Ishikawa (cell line): ENCODE measurements around the gene FOXA2.

ENCODE experiments used
- CEBPB ChIP-seq: IDR thresholded peaks from 2 replicates; pipeline ENCODE4 v1.6.1; 2012
- CREB1 ChIP-seq: IDR thresholded peaks from 2 replicates; pipeline ENCODE4 v1.6.1; 2012; ENCODE audit warnings: low read depth
- EGR1 ChIP-seq: IDR thresholded peaks from 2 replicates; pipeline ENCODE4 v1.6.1; 2012
- EP300 ChIP-seq: IDR thresholded peaks from 2 replicates; pipeline ENCODE4 v1.6.1; 2012; ENCODE audit warnings: borderline replicate concordance
- FOXM1 ChIP-seq: IDR thresholded peaks from 2 replicates; pipeline ENCODE4 v1.6.1; 2012; ENCODE audit warnings: low read depth, borderline replicate concordance
- MAX ChIP-seq: IDR thresholded peaks from 2 replicates; pipeline ENCODE4 v1.6.1; 2012
- NFIC ChIP-seq: IDR thresholded peaks from 2 replicates; pipeline ENCODE4 v1.6.1; 2012
- RAD21 ChIP-seq: IDR thresholded peaks from 2 replicates; pipeline ENCODE4 v1.6.1; 2012; ENCODE audit warnings: low read depth
- REST ChIP-seq: IDR thresholded peaks from 2 replicates; pipeline ENCODE4 v1.6.1; 2012; ENCODE audit warnings: low read depth, mild to moderate bottlenecking
- TAF1 ChIP-seq: IDR thresholded peaks from 2 replicates; pipeline ENCODE4 v1.6.1; 2012; ENCODE audit warnings: low read depth, mild to moderate bottlenecking
- TCF12 ChIP-seq: IDR thresholded peaks from 2 replicates; pipeline ENCODE4 v1.6.1; 2012; ENCODE audit warnings: low read depth
- TEAD4 ChIP-seq: IDR thresholded peaks from 2 replicates; pipeline ENCODE4 v1.6.1; 2012
- USF1 ChIP-seq: IDR thresholded peaks from 2 replicates; pipeline ENCODE4 v1.6.1; 2012
- YY1 ChIP-seq: IDR thresholded peaks from 2 replicates; pipeline ENCODE4 v1.6.1; 2012; ENCODE audit warnings: low read depth
- ZBTB7A ChIP-seq: IDR thresholded peaks from 2 replicates; pipeline ENCODE4 v1.6.1; 2012; ENCODE audit warnings: low read depth

The FOXA2 gene

GRCh38 chr20:22576733-22577514, 7.4 kb downstream of the FOXA2 start:
- TF ChIP-seq YY1, result no peak

- no peak for TF ChIP-seq TCF12
Observed at GRCh38 chr20:22576273-22576672, 8.1 kb downstream of the FOXA2 start.

GRCh38 chr20:22575737-22576136, 8.6 kb downstream of the FOXA2 start:
- TF ChIP-seq EP300, result no peak

GRCh38 chr20:22575087-22575721, 9.2 kb downstream of the FOXA2 start:
- TF ChIP-seq MAX, result no peak
- no peak for TF ChIP-seq CEBPB
- no peak for TF ChIP-seq FOXM1
- no peak for TF ChIP-seq YY1
- TF ChIP-seq USF1, result no peak
- TF ChIP-seq EP300, result no peak
- TF ChIP-seq REST, result no peak
- TF ChIP-seq ZBTB7A, result no peak
- no peak for TF ChIP-seq TCF12
- no peak for TF ChIP-seq CREB1
- TF ChIP-seq EGR1, result no peak
- TF ChIP-seq TAF1, result no peak
- no peak for TF ChIP-seq RAD21
- TF ChIP-seq NFIC, result no peak
- TF ChIP-seq TEAD4, result no peak

GRCh38 chr20:22574545-22575086, 9.8 kb downstream of the FOXA2 start:
- no peak for TF ChIP-seq EGR1
- TF ChIP-seq NFIC, result no peak
- TF ChIP-seq EP300, result no peak
- no peak for TF ChIP-seq ZBTB7A
- TF ChIP-seq TCF12, result no peak
- no peak for TF ChIP-seq CREB1
- TF ChIP-seq USF1, result no peak
- no peak for TF ChIP-seq MAX
- TF ChIP-seq TEAD4, result no peak
- no peak for TF ChIP-seq TAF1
- TF ChIP-seq RAD21, result no peak
- TF ChIP-seq REST, result no peak
- no peak for TF ChIP-seq CEBPB
- no peak for TF ChIP-seq FOXM1

GRCh38 chr20:22572491-22572890, 11.9 kb downstream of the FOXA2 start:
- no peak for TF ChIP-seq FOXM1
- TF ChIP-seq YY1, result no peak
- no peak for TF ChIP-seq ZBTB7A
- TF ChIP-seq CREB1, result no peak
- no peak for TF ChIP-seq CEBPB
- no peak for TF ChIP-seq REST
- no peak for TF ChIP-seq RAD21
- no peak for TF ChIP-seq EP300
- TF ChIP-seq MAX, result no peak
- TF ChIP-seq USF1, result no peak
- no peak for TF ChIP-seq NFIC
- TF ChIP-seq TEAD4, result no peak
- no peak for TF ChIP-seq TAF1
- no peak for TF ChIP-seq TCF12
